Right kidney (tissue), 1 donor: ENCODE results near the gene SAXO1.
"Not testable (repeated sequence)": the region's sequence is repeated elsewhere in the genome, so short reads cannot be mapped to it uniquely, and the experiment has no call there.

Source experiments
- DNase-seq: peaks from one replicate; pipeline ENCODE4 v3.0.0-alpha.2; 2016

The SAXO1 gene

DNA sequence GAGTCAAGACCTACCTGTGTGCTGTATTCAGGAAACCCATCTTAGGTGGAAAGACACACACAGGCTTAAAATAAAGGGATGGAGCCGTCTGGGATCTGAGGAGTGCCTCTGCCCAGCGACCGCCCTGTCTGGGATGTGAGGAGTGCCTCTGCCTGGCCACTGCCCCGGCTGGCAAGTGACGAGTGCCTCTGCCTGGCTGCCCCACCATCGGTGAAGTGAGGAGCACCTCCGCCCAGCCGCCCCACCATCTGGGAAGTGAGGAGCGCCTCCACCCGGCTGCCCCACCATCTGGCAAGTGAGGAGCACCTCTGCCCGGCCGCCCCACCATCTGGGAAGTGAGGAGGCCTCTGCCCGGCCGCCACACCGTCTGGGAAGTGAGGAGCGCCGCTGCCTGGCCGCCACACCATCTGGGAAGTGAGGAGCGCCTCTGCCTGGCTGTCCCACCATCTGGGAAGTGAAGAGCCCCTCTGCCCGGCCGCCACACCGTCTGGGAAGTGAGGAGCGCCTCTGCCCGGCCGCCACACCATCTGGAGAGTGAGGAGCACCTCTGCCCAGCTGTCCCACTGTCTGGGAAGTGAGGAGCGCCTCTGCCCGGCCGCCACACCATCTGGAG, 33.7 kb downstream of the SAXO1 start:
- no peak for DNase-seq

GRCh38 chr9:18997151-18997550, 35.9 kb downstream of the SAXO1 start:
- DNase-seq = no peak

GRCh38 chr9:18996211-18996610, 36.8 kb downstream of the SAXO1 start:
- no peak for DNase-seq

GRCh38 chr9:18994263-18994916, 38.6 kb downstream of the SAXO1 start:
- DNase-seq = no peak

DNA sequence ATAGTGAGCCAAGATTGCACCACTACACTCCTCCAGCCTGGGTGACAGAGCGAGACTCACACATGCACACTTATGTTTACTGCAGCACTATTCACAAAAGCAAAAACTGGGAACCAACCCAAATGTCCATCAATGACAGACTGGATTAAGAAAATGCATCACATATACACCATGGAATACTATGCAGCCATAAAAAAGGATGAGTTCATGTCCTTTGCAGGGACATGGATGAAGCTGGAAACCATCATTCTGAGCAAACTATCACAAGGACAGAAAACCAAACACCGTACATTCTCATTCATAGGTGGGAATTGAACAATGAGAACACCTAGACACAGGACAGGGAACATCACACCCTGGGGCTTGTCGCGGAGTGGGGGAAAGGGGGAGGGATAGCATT, 41.8 kb downstream of the SAXO1 start:
- DNase-seq = not testable (repeated sequence)

- no peak for DNase-seq
These were observed 42.5 kb downstream of the SAXO1 start for GRCh38 chr9:18990494-18990893.

- no peak for DNase-seq
These were observed 43.1 kb downstream of the SAXO1 start for GRCh38 chr9:18989865-18990264.

GRCh38 chr9:18989097-18989496, 43.9 kb downstream of the SAXO1 start:
- DNase-seq = no peak

- no peak for DNase-seq
These were observed 45.0 kb downstream of the SAXO1 start for GRCh38 chr9:18988003-18988402.

DNA sequence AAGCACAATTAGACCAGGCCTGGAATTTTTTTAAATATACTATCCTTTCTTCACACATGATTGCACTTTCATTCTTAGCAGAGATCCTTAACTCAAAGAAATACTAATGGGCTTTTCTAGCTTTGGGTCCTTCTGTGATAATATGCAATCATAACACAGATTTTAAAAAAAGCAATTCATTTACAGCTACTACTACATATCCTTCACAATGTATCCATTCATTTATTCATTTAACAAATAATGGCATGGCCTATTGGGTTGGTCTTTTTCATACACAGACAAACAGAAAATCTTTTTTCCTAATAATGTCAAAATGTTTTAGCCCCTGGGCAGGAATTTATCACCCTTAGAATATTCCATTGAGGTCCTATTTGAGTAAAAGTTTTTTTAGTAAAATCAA, 47.0 kb downstream of the SAXO1 start:
- DNase-seq = no peak

DNA sequence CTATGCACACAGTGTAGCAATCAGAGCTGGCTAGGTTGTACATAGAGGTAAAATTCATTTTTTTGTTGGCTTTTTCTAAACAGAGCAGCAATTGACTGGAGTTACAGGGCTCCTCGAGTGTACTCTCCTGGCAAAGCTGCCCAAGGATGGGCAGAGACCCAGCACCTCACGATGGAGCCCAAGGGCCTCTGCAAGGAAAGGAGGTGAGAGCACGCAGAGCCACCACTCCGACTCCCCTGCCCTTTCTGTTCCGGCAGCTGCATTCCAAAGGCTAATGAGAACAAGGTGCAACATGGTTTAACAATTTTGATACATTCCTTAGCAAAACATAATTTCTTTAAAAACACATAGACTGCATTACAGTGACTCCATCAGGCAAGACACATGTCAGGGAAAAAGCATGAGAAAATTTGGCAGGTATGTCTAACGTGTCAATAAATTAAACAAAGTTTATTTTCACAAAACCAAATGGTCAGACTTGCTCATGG, 47.5 kb downstream of the SAXO1 start:
- DNase-seq = peak; percentile 41

- DNase-seq = no peak
These were observed 50.8 kb downstream of the SAXO1 start for GRCh38 chr9:18982262-18982620.

GRCh38 chr9:18981476-18982261, 51.3 kb downstream of the SAXO1 start:
- no peak for DNase-seq

GRCh38 chr9:18980189-18980588, 52.8 kb downstream of the SAXO1 start:
- no peak for DNase-seq

DNA sequence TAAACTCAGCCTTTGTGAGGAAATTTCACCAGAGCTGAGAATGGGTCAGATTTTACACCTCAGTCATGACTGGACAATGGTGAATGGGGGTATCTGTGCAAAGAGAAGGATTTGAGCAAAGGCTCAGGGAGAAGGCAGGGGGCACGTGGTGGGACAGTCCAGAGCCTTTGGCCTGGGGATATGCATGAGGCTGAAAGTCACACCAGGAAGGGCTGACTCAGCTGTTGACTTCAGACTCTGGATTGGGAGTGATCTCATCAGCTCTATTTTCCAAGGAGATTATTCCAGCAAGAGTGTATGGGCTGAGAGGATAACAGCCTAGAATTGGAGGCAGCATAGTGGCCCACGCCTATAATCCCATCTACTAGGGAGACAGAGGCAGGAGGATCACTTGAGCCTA, 53.6 kb downstream of the SAXO1 start:
- no peak for DNase-seq

- DNase-seq = no peak
These were observed 54.8 kb downstream of the SAXO1 start for GRCh38 chr9:18978188-18978587.

- DNase-seq = peak; percentile 31
These were observed 56.1 kb downstream of the SAXO1 start for GRCh38 chr9:18976709-18977531.

DNA sequence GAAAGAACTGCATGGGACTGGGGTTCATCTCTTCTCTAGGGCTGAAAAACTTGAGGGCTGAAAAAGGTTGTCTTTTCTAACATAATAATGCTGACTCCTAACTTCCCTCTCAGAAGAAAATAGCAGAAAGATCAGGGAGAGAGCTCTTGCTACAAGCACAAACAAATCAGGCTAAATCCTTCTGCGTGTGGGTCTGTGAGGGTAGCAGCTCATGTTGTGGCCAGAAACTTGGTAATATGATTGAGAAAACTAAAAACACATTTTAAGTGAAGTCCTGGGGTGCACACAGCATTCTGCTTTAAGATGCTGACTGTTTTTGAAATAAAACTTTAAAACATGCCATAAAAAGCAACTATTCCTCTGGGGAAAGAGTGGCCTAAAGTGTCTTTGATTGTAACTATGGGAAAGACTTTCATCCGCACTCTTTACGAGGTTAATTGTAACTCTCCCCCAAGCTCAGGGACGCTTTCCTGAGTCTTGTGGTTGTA, 56.7 kb downstream of the SAXO1 start:
- peak; percentile 28 for DNase-seq

DNA sequence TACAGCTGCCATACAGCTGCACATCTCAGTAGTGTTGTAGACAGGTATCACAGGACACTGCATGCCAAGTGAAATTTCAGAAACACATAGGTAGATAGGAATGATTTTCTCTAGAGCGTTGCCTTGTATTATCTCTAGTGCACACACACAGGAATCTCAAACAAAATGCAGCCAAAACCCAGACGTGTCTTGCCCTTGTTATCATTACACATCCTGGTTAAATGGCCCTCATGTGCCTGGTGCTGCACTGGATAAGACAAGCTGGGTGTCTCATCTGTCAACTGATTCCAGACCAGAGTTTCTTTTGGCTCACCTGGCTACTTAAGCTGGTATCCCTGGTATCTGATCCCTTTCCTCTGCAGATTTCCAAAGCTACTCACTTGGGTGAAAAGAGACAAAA, 59.7 kb downstream of the SAXO1 start:
- DNase-seq = no peak

DNA sequence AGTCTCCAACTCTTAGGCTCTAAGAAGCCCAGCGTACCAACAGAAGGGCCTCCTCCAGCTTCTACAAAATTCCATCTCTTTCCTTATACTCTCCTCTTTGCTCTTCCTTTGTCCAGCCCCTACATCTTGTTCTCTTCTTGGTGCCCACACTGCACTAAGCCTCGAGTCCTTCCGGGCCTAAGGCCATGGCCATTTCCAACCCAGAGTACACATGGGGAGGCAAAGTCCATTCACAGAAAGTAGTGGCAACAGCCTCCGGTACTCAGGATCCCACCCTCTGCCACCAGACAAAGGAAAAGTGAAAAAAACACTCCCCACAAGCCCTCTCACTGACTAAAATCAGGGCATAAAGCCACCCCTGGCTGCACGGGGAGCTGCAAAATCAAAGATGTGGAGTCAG, 60.3 kb downstream of the SAXO1 start:
- no peak for DNase-seq

DNA sequence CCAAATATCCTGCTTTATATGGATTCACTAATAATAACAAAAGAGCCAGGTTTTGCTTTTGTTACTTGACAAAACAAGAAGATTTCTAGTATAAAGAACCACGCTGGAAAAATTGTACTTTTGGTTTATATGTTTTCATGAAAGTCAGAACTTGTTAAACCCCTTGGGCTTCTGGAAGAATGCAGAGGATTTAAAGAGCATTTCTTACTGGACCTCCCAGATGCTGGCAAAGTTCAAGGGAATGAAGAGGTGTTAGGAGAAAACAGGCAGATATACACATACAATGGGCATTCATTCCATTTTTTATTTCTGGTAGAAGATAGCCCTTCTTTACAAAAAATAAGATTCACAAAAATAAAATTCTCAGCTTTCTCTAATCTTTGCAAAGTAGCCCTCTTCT, 61.1 kb downstream of the SAXO1 start:
- DNase-seq = no peak

- DNase-seq = no peak
These were observed 61.6 kb downstream of the SAXO1 start for GRCh38 chr9:18971404-18971803.

DNA sequence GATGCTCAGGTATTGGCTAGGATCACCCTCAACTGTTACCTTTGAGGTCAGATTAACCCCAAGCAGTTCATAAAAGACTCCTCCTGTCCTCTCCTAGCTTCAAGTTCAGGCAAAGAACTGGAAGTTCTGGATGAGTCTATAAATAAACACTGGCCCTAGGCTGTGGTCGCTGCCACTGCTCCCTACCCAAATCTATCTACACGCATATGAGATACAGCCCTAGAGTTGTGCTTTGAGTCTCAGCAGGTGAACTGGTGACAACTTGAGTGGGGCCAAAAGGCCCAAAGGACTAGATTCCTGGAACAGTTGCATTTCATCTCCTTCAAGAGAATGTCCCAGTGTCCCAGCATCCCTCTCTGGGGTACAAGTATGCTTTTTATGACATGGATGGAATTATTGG, 62.6 kb downstream of the SAXO1 start:
- no peak for DNase-seq
